Activated CD4-positive, CD25-positive, alpha-beta regulatory T cell treated with anti-CD3 and anti-CD28 coated beads, Interleukin-2, amount 50 U/mL, for 16 hours (primary cell): ENCODE results near the gene ACOT11.

Experiments
- DNase-seq: peaks from one replicate; pipeline ENCODE4 v3.0.0-alpha.2; 2020; ENCODE audit warnings: low read depth, low spot score

Gene ACOT11

GRCh38 chr1:54585181-54586066 lies 37.4 kb downstream of the ACOT11 start:
- no peak for DNase-seq

GRCh38 chr1:54588377-54588776 lies 40.3 kb downstream of the ACOT11 start:
- DNase-seq = no peak

- DNase-seq = no peak
Observed at GRCh38 chr1:54591127-54591756, 43.2 kb downstream of the ACOT11 start.

GRCh38 chr1:54593571-54594160 lies 45.6 kb downstream of the ACOT11 start:
- DNase-seq = no peak

- no peak for DNase-seq
Observed at GRCh38 chr1:54594463-54594862, 46.4 kb downstream of the ACOT11 start.

GRCh38 chr1:54595956-54596498 lies 48.0 kb downstream of the ACOT11 start:
- no peak for DNase-seq

- DNase-seq = no peak
Observed at GRCh38 chr1:54596756-54597155, 48.7 kb downstream of the ACOT11 start.

GRCh38 chr1:54597455-54598030 lies 49.5 kb downstream of the ACOT11 start:
- DNase-seq = no peak

- no peak for DNase-seq
Observed at GRCh38 chr1:54599211-54599823, 51.3 kb downstream of the ACOT11 start.

GRCh38 chr1:54600947-54601721 lies 53.1 kb downstream of the ACOT11 start:
- no peak for DNase-seq

GRCh38 chr1:54601730-54602129 lies 53.7 kb downstream of the ACOT11 start:
- no peak for DNase-seq

GRCh38 chr1:54602554-54602953 lies 54.5 kb downstream of the ACOT11 start:
- no peak for DNase-seq

GRCh38 chr1:54603241-54603640 lies 55.2 kb downstream of the ACOT11 start:
- no peak for DNase-seq

GRCh38 chr1:54604051-54604450 lies 56.0 kb downstream of the ACOT11 start:
- DNase-seq = no peak

- no peak for DNase-seq
Observed at GRCh38 chr1:54604572-54605370, 56.7 kb downstream of the ACOT11 start.

- no peak for DNase-seq
Observed at GRCh38 chr1:54606096-54606989, 58.3 kb downstream of the ACOT11 start.

GRCh38 chr1:54606990-54607325 lies 58.9 kb downstream of the ACOT11 start:
- DNase-seq = no peak

GRCh38 chr1:54607821-54608565 lies 60.0 kb downstream of the ACOT11 start:
- DNase-seq = no peak
